ENCODE data around the gene CTCFL. TPM values are rescaled to one million over a fixed set of nuclear protein-coding genes. Genes with fewer than 3 reads are reported as not detected.

Gene CTCFL, protein sequence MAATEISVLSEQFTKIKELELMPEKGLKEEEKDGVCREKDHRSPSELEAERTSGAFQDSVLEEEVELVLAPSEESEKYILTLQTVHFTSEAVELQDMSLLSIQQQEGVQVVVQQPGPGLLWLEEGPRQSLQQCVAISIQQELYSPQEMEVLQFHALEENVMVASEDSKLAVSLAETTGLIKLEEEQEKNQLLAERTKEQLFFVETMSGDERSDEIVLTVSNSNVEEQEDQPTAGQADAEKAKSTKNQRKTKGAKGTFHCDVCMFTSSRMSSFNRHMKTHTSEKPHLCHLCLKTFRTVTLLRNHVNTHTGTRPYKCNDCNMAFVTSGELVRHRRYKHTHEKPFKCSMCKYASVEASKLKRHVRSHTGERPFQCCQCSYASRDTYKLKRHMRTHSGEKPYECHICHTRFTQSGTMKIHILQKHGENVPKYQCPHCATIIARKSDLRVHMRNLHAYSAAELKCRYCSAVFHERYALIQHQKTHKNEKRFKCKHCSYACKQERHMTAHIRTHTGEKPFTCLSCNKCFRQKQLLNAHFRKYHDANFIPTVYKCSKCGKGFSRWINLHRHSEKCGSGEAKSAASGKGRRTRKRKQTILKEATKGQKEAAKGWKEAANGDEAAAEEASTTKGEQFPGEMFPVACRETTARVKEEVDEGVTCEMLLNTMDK
- 0.09 and 0.14 TPM in 2 replicates for total RNA-seq
- long read RNA-seq, partial matches to known transcripts = 0 of 1 reads
- long read RNA-seq, other reads (novel, unspliced or antisense) = 0 of 1 reads

DNA sequence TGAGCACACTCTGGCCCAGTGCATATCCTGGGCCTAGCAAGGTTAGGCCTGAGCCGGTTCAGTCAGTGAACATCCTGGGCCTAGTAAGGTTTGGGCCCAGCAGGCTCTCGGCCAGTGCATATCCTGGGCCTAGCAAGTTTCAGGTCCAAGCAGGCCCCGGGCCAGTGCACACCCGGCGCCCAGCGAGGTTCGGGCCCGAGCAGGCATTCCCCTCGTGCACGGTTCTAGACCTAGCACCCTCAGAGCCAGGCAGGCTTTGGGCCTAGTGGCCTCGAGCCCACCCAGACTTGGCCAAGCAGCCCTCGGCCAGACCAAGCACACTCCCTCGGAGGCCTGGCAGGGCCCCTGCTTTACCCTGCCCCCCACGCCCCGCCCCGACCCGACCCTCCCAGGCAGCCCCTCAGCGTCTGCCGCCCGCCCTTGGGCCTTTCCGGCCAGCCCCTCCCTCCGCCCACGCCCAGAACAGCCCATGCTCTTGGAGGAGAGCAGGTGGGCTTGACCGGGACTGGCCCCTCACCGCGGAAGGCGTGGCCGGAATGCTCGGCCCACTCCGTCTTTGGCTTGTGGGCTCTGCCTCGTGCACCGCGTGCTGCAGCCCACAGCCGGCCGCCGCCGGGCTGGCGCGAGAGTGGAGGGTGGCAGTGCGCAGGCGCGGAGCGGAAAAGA lies at the start of gene CTCFL:
Gene CTCFL (minus strand): TSS at position 630 of the 666 bp plus-strand sequence. CDS start 935 bp downstream, outside the sequence.
- TF ChIP-seq, protein P1, sequence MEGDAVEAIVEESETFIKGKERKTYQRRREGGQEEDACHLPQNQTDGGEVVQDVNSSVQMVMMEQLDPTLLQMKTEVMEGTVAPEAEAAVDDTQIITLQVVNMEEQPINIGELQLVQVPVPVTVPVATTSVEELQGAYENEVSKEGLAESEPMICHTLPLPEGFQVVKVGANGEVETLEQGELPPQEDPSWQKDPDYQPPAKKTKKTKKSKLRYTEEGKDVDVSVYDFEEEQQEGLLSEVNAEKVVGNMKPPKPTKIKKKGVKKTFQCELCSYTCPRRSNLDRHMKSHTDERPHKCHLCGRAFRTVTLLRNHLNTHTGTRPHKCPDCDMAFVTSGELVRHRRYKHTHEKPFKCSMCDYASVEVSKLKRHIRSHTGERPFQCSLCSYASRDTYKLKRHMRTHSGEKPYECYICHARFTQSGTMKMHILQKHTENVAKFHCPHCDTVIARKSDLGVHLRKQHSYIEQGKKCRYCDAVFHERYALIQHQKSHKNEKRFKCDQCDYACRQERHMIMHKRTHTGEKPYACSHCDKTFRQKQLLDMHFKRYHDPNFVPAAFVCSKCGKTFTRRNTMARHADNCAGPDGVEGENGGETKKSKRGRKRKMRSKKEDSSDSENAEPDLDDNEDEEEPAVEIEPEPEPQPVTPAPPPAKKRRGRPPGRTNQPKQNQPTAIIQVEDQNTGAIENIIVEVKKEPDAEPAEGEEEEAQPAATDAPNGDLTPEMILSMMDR (conservative IDR thresholded peaks at IDR 0.05) = no peak
- no peak for DNase-seq (ENCODE audit: low read depth, low spot score)
- Mint-ChIP-seq H3K9me3 (no peaks in the 10 kb centered on the region), H3K4me3 (no peak within 1 kb of the TSS), H3K27ac (ENCODE audit: unreplicated experiment) (no peak within 1 kb of the TSS), H3K4me1 (peaks cover 18% of the 10 kb centered on the region), H3K36me3 (ENCODE audit: low read depth) (no peaks in the 10 kb centered on the region), H3K27me3 (ENCODE audit: low read depth) (peaks cover 7% of the 10 kb centered on the region)

DNA sequence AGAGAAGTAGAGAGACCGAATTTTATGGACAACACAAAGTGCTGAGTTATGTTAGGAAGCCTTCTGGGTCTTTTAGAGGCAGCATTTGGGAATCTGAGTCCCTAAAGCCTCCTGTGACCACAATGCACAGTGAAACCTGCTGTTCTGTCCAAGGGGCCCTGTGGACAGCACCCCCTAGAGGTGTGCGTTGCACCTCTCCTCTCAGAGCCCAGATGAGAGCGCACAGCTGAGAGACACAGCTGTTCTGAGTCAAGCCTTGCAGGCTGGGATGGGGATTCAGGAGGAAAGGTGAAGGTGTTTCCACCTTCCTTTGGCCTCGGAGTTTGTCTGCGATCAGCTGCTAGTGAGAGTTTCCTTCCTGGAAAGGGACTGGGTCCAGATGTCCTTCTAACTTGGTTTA lies 49.0 kb upstream of the CTCFL start:
- Mint-ChIP-seq H3K4me3 (no peak overlapping the region), H3K36me3 (ENCODE audit: low read depth) (no peaks in the 10 kb centered on the region), H3K27ac (ENCODE audit: unreplicated experiment) (no peak overlapping the region), H3K9me3 (peaks cover 3% of the 10 kb centered on the region), H3K27me3 (ENCODE audit: low read depth) (peaks cover 10% of the 10 kb centered on the region), H3K4me1 (peaks cover 13% of the 10 kb centered on the region)
- DNase-seq (ENCODE audit: low read depth, low spot score) = no peak
- TF ChIP-seq, protein P1 (conservative IDR thresholded peaks at IDR 0.05) = peak; percentile 46

DNA sequence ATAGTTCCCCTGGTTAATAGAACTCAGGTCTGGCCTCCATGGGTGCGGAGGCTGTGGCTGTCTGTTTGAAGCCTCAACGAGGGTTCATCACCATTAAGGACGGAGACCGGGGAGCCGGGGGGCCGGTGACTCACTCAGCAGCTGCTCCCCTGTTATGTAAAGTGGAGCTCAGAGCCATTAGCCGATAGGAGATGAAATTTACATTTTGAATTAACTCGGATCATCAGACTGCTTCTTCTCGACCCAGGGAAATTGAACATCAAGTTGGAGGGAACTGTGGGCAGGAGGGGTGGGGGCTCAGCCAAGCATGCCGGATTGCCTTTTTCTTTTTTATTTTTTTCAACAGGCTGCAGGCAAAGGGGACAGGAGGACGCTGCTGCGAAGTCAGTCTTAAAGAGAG lies 48.3 kb upstream of the CTCFL start:
- no peak for DNase-seq (ENCODE audit: low read depth, low spot score)
- H3K36me3 Mint-ChIP-seq (ENCODE audit: low read depth) = no peaks in the 10 kb centered on the region
- TF ChIP-seq, protein P1 (conservative IDR thresholded peaks at IDR 0.05) = no peak
- H3K27me3 Mint-ChIP-seq (ENCODE audit: low read depth) = peaks cover 10% of the 10 kb centered on the region
- no peak overlapping the region for H3K27ac Mint-ChIP-seq (ENCODE audit: unreplicated experiment)
- peaks cover 3% of the 10 kb centered on the region for H3K9me3 Mint-ChIP-seq
- H3K4me3 Mint-ChIP-seq = no peak overlapping the region
- H3K4me1 Mint-ChIP-seq = peaks cover 13% of the 10 kb centered on the region

DNA sequence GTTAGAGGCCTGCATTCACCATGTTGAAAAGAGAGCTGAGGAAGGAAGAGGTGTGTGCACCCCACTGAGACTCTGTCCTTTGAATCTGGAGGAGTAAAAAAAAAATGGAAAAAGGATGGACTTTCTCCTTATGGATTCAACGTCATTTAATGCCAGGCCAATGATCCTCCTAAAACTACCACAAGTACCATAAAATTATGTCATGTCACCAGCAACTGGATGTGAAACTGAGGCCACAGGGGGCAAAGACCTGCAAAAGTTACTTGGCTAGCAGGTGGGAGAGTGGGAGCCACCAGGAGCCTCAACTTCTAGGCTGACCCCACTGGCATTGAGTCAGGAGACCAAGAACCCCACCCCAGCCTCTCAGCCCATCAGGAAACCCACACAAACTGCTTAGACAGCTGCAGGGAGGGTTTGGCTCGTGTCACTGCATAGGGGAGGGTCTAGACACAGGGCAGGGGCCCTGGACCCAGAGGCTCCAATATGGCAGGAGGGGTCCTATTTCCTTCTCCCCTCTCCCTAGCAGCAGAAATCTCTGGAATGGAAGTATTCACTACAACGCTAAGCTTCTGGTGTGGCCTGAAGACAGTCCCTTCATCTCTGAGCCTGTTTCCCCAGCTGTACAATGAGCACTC lies 47.0 kb upstream of the CTCFL start:
- H3K27ac Mint-ChIP-seq (ENCODE audit: unreplicated experiment) = no peak overlapping the region
- no peaks in the 10 kb centered on the region for H3K36me3 Mint-ChIP-seq (ENCODE audit: low read depth)
- H3K27me3 Mint-ChIP-seq (ENCODE audit: low read depth) = peaks cover 10% of the 10 kb centered on the region
- peaks cover 13% of the 10 kb centered on the region for H3K4me1 Mint-ChIP-seq
- TF ChIP-seq, protein P1 (conservative IDR thresholded peaks at IDR 0.05) = no peak
- peaks cover 3% of the 10 kb centered on the region for H3K9me3 Mint-ChIP-seq
- DNase-seq (ENCODE audit: low read depth, low spot score) = no peak
- H3K4me3 Mint-ChIP-seq = no peak overlapping the region

DNA sequence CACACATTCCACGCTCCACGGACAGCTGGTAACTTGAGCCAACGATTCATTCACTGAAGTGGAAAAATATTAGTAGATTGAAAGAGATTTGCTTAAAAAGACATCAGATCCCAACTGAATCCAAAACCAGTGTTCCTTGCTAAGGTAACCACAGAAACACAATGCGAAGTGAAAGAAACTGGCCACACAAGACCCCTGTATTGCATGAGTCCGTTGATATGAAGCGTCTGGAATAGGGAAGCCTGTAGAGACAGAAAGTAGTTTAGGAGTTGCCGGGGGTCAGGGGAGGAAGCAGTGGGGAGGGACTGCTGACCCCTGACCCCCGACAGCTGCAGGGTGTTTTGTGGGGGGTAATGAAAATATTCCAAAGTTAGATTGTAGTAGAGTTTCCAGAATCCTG lies 46.0 kb upstream of the CTCFL start:
- TF ChIP-seq, protein P1 (conservative IDR thresholded peaks at IDR 0.05) = no peak
- DNase-seq (ENCODE audit: low read depth, low spot score) = no peak
- H3K27me3 Mint-ChIP-seq (ENCODE audit: low read depth) = peaks cover 13% of the 10 kb centered on the region
- H3K4me1 Mint-ChIP-seq = peaks cover 13% of the 10 kb centered on the region
- H3K4me3 Mint-ChIP-seq = no peak overlapping the region
- peaks cover 3% of the 10 kb centered on the region for H3K9me3 Mint-ChIP-seq
- H3K36me3 Mint-ChIP-seq (ENCODE audit: low read depth) = no peaks in the 10 kb centered on the region
- H3K27ac Mint-ChIP-seq (ENCODE audit: unreplicated experiment) = no peak overlapping the region
